Measurements from ENCODE around the gene KLF13. TPM values are rescaled to one million over a fixed set of nuclear protein-coding genes. Genes with fewer than 3 reads are reported as not detected.

KLF13 gene
- total RNA-seq, 1 donor from 2014 or later = 44.6 TPM

- DNase-seq (ENCODE audit: low read depth, low spot score) = no peak
- no peaks in the 10 kb centered on the region for H3K36me3 Mint-ChIP-seq (ENCODE audit: low read depth)
- TF ChIP-seq CTCF (conservative IDR thresholded peaks at IDR 0.05) = no peak
- no peaks in the 10 kb centered on the region for H3K9me3 Mint-ChIP-seq
- no peak overlapping the region for H3K4me3 Mint-ChIP-seq
- H3K4me1 Mint-ChIP-seq = peaks cover 43% of the 10 kb centered on the region
- no peaks in the 10 kb centered on the region for H3K27me3 Mint-ChIP-seq (ENCODE audit: low read depth)
- peak overlapping the region; percentile 43 for H3K27ac Mint-ChIP-seq (ENCODE audit: unreplicated experiment)
Observed at GRCh38 chr15:31358957-31359701, 32.5 kb downstream of the KLF13 start.

DNA sequence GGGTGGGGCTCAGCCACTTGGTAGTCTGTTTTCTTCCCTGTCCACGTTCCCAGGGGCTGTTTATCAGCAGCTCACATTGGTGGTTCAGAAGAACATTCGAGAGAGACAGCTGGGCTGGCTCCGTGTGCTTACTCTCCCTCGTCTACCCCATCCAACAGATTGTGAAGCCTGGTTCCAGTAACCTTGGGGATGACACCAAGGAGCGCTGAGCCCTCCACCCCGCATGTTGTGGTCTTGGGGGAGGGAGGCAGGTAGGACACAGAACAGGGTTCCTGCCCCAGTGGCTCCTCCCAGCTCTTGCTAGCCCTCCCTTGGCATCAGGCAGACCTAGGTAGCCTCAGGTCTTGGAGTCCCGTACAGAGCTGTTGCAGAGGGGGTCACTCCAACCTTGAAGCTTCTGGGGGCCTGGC lies 33.1 kb downstream of the KLF13 start:
- Mint-ChIP-seq H3K4me1 (peaks cover 46% of the 10 kb centered on the region), H3K4me3 (no peak overlapping the region), H3K27ac (ENCODE audit: unreplicated experiment) (no peak overlapping the region), H3K9me3 (no peaks in the 10 kb centered on the region), H3K27me3 (ENCODE audit: low read depth) (no peaks in the 10 kb centered on the region), H3K36me3 (ENCODE audit: low read depth) (no peaks in the 10 kb centered on the region)
- TF ChIP-seq CTCF (conservative IDR thresholded peaks at IDR 0.05) = no peak
- DNase-seq (ENCODE audit: low read depth, low spot score) = no peak

- TF ChIP-seq CTCF (conservative IDR thresholded peaks at IDR 0.05) = no peak
- H3K27ac Mint-ChIP-seq (ENCODE audit: unreplicated experiment) = no peak overlapping the region
- H3K4me3 Mint-ChIP-seq = no peak overlapping the region
Observed at GRCh38 chr15:31360158-31360561, 33.5 kb downstream of the KLF13 start.

GRCh38 chr15:31360843-31361763 lies 34.5 kb downstream of the KLF13 start:
- H3K4me1 Mint-ChIP-seq = peaks cover 50% of the 10 kb centered on the region
- H3K4me3 Mint-ChIP-seq = no peak overlapping the region
- peak overlapping the region; percentile 96 for H3K27ac Mint-ChIP-seq (ENCODE audit: unreplicated experiment)
- H3K27me3 Mint-ChIP-seq (ENCODE audit: low read depth) = no peaks in the 10 kb centered on the region
- no peak for TF ChIP-seq CTCF (conservative IDR thresholded peaks at IDR 0.05)
- H3K9me3 Mint-ChIP-seq = no peaks in the 10 kb centered on the region
- DNase-seq (ENCODE audit: low read depth, low spot score) = no peak
- no peaks in the 10 kb centered on the region for H3K36me3 Mint-ChIP-seq (ENCODE audit: low read depth)

More at GRCh38 chr15:31360158-31360561, 33.5 kb downstream of the KLF13 start:
- Mint-ChIP-seq H3K4me1 (peaks cover 44% of the 10 kb centered on the region), H3K9me3 (no peaks in the 10 kb centered on the region), H3K27me3 (ENCODE audit: low read depth) (no peaks in the 10 kb centered on the region), H3K36me3 (ENCODE audit: low read depth) (no peaks in the 10 kb centered on the region)
- DNase-seq (ENCODE audit: low read depth, low spot score) = no peak

DNA sequence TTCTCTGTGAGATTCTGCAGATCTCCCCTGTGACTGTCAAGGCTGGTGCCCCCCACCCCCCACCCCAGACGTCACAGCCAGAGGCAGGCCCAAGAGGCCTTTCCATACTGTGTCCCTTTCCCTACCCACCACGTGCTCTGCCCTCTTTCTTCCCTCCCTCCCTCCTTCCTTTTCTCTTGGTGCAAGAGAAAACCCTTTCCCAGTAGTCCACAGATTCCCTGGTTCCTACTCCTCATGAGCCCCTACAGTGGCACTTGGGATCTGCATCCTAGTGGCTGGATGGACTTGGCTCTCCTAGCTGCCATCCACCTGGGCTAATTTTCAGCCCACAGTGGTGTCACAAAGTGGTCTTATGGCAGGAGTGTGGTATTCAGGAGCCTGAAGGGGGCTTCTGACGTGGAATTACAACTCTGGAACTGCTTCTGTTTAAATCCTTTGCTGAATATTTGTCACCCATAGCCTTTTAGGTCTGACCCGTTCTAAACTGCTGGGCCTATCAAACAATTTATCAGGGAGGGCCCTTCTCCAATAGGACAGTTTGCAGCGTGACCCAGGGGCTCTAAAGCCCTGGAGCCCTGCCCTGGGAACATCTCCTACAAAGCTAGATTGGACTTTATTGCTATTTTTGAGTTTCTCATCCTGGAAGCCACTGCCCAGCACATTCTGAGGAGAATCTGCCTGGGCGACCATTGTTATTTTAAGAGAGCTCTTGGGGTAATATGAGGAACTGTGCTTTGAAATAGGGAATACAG lies 35.3 kb downstream of the KLF13 start:
- no peak for DNase-seq (ENCODE audit: low read depth, low spot score)
- Mint-ChIP-seq H3K4me3 (no peak overlapping the region), H3K36me3 (ENCODE audit: low read depth) (no peaks in the 10 kb centered on the region), H3K4me1 (peaks cover 45% of the 10 kb centered on the region), H3K27ac (ENCODE audit: unreplicated experiment) (no peak overlapping the region), H3K9me3 (no peaks in the 10 kb centered on the region), H3K27me3 (ENCODE audit: low read depth) (no peaks in the 10 kb centered on the region)
- no peak for TF ChIP-seq CTCF (conservative IDR thresholded peaks at IDR 0.05)

Data from neural crest cell (in vitro differentiated cells).